ENCODE measurements around the gene BEST2. TPM values are rescaled to one million over a fixed set of nuclear protein-coding genes. Genes with fewer than 3 reads are reported as not detected.

Gene BEST2
- total RNA-seq, 1 donor from 2014 or later, result not detected

GRCh38 chr19:12783849-12784393 is 32.3 kb downstream of the BEST2 start:
- H3K27ac Mint-ChIP-seq, result peak overlapping the region; percentile 91
- H3K4me1 Mint-ChIP-seq, result peaks cover 50% of the 10 kb centered on the region
- TF ChIP-seq CTCF (IDR thresholded peaks at IDR 0.05), result no peak
- ATAC-seq (ENCODE audit: low read depth), result no peak
- H3K27me3 Mint-ChIP-seq, result no peaks in the 10 kb centered on the region
- ChIA-PET CTCF (interaction anchor here (3.5 kb wide), 1 partner anchor 8 kb away, joined by 19 read pairs; the partner anchor contains the start of gene JUNB), POLR2A (interaction anchor here (12.7 kb wide), 1 partner anchor 8 kb away, joined by 909 read pairs; the partner anchor contains the start of gene JUNB)
- intact Hi-C loops (cut with micrococcal nuclease), result no loop called here
- H3K4me3 Mint-ChIP-seq, result peak overlapping the region; percentile 59
- H3K9me3 Mint-ChIP-seq, result no peaks in the 10 kb centered on the region
- DNase-seq, result no peak
- peaks cover 2% of the 10 kb centered on the region for H3K36me3 Mint-ChIP-seq (ENCODE audit: low read depth)

DNA sequence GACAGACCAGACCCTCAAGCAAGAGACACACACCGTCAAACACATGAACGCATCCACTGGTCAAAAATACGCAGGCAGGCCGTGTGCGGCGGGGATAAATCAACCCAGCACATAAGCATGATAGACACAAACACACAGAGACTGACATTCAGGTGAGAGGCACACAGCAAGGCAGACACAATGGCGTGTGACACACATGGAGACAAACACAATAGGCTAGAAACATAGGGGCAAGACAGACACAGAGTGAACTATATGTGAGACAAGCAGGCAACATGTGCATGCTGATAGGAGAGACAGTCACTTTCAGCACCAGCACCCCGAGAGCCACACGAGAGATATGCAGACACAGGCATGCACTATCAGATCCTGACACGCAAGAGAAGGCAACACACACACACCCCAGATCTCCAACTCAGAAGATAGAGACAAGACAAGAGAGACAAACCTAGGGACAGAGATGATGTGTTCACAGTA is 32.8 kb downstream of the BEST2 start:
- Mint-ChIP-seq H3K9me3 (no peaks in the 10 kb centered on the region), H3K4me1 (peaks cover 49% of the 10 kb centered on the region), H3K4me3 (no peak overlapping the region), H3K27me3 (no peaks in the 10 kb centered on the region), H3K36me3 (ENCODE audit: low read depth) (peaks cover 5% of the 10 kb centered on the region), H3K27ac (no peak overlapping the region)
- ChIA-PET POLR2A (interaction anchor here (12.7 kb wide), 1 partner anchor 8 kb away, joined by 909 read pairs; the partner anchor contains the start of gene JUNB), CTCF (interaction anchor here (3.5 kb wide), 1 partner anchor 8 kb away, joined by 19 read pairs; the partner anchor contains the start of gene JUNB)
- intact Hi-C loops (cut with micrococcal nuclease), result no loop called here
- ATAC-seq (ENCODE audit: low read depth) (no peak), DNase-seq (no peak)
- no peak for TF ChIP-seq CTCF (IDR thresholded peaks at IDR 0.05)

- H3K4me3 Mint-ChIP-seq, result no peak overlapping the region
- H3K4me1 Mint-ChIP-seq, result peaks cover 45% of the 10 kb centered on the region
- no peak for DNase-seq
- no peak overlapping the region for H3K27ac Mint-ChIP-seq
- H3K9me3 Mint-ChIP-seq, result no peaks in the 10 kb centered on the region
- TF ChIP-seq CTCF (IDR thresholded peaks at IDR 0.05), result no peak
- no peak for ATAC-seq (ENCODE audit: low read depth)
- intact Hi-C loops (cut with micrococcal nuclease), result no loop called here
- ChIA-PET POLR2A (no interaction called here), CTCF (no interaction called here)
- peaks cover 5% of the 10 kb centered on the region for H3K36me3 Mint-ChIP-seq (ENCODE audit: low read depth)
- no peaks in the 10 kb centered on the region for H3K27me3 Mint-ChIP-seq
These were observed 33.4 kb downstream of the BEST2 start for GRCh38 chr19:12784871-12785430.

GRCh38 chr19:12785431-12786031 is 33.9 kb downstream of the BEST2 start:
- TF ChIP-seq CTCF (IDR thresholded peaks at IDR 0.05), result no peak
- H3K4me3 Mint-ChIP-seq, result no peak overlapping the region
- intact Hi-C loops (cut with micrococcal nuclease), result no loop called here

More at GRCh38 chr19:12785431-12786031, 33.9 kb downstream of the BEST2 start:
- no peak for ATAC-seq (ENCODE audit: low read depth)
- Mint-ChIP-seq H3K4me1 (peaks cover 46% of the 10 kb centered on the region), H3K27me3 (no peaks in the 10 kb centered on the region), H3K27ac (no peak overlapping the region), H3K36me3 (ENCODE audit: low read depth) (peaks cover 7% of the 10 kb centered on the region), H3K9me3 (no peaks in the 10 kb centered on the region)
- ChIA-PET POLR2A (interaction anchor here (13.2 kb wide), 1 partner anchor 7 kb away, joined by 909 read pairs; the partner anchor contains the start of gene HOOK2), CTCF (interaction anchor here (4.3 kb wide), 1 partner anchor 8 kb away, joined by 43 read pairs; no protein-coding TSS in a partner anchor)
- DNase-seq, result no peak
